GM21717 (cell line): ENCODE results near the gene NEUROD2.

Experiments used
- ATAC-seq: cut with Tn5 transposase; IDR thresholded peaks from one replicate; pipeline ENCODE4 v1.9.1; 2021; ENCODE audit warnings: mild to moderate bottlenecking, moderate library complexity; ENCODE audit not compliant: unreplicated experiment

The NEUROD2 gene

DNA sequence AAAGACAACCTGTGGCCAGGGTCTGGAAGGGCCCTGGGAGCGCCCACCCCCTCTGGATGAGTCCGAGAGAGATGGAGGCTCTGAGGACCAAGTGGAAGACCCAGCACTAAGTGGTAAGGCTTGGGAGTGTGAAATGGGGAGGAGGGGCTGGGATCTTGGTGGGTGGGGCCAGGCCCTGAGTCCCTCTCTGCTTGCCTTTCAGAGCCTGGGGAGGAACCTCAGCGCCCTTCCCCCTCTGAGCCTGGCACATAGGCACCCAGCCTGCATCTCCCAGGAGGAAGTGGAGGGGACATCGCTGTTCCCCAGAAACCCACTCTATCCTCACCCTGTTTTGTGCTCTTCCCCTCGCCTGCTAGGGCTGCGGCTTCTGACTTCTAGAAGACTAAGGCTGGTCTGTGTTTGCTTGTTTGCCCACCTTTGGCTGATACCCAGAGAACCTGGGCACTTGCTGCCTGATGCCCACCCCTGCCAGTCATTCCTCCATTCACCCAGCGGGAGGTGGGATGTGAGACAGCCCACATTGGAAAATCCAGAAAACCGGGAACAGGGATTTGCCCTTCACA lies 28.0 kb upstream of the NEUROD2 start:
- no peak for ATAC-seq

DNA sequence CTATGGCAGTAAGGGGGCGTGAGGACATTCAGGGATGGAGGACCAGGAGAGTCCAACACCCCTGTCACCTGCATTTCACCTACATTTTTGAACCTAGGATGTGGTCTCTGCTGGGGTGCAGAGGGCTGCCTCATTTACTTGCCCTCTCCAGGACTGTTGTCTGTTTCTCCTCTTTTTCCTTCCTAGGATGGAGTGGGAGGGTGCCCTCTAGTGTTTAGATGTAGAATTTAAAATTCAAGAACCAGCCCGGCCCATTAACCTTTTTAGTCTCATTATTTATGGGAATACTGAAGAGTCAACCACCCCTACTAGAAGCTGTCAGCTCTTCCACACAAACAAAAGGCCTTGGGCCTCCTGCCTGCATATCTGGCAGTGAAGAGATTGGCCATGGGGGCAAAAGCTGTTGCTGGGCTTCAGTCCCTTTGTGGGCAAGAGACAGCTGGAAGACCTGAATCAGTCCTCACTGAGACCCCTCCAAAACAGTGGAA lies 26.7 kb upstream of the NEUROD2 start:
- ATAC-seq = no peak

DNA sequence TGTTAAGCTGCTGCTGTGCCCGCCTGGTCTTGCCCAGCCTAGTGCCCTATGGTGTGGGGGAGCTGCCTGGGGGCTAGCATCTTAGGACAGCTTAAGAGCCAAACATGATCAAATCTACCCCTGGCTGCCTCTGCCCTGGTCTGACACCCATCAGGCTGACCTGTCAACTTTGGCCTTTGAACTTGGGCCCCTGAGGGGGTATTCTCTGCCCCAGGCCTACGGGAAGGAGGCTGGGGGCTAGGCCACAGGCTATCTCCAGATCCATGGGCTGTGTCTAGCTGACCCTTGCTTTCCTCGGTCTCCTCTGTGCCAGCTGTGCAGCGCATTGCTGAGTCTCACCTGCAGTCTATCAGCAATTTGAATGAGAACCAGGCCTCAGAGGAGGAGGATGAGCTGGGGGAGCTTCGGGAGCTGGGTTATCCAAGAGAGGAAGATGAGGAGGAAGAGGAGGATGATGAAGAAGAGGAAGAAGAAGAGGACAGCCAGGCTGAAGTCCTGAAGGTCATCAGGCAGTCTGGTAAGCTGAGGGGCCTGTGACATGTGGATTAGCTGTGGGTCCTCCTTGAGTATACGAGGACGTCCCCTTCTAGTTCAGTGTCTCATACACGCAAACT lies 26.0 kb upstream of the NEUROD2 start:
- ATAC-seq = no peak

DNA sequence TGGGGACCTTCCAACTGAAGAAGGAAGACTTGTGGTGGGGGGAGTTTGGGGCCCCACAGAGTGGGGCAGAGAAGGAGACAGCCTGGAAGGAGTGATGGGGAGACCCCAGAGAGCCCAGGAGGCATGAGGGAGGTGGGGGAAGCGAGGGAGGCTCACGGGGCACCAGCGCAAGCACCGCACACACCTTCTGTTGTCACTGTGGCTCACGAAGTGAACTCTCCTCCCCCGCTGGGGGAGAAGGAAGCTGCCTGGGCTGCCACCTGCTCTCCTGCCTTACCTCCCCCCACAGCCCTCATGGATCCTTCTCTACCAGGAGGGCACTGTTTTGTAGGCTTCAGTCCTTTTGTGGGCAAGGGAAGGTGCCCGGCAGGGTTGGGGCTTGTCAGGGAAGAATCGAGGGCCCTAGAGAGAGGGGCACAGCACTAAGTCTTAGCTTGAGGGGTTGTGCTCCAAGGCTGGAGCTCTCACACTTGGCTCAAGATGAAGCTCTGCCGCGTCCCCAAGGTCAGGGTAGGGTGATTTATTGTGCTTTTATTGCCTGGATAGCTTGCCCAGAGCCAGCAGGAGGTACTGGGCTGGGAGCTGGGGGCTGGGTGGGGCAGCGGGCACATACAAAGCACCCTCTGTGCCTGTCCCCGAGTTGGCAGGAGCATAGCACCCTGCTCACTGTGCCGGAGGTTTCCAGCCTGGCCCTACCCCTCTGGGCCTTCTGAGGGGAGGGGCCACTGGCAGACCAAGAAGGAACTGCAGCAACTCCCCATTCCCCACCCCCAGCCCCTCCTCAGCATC lies 24.6 kb upstream of the NEUROD2 start:
- no peak for ATAC-seq

DNA sequence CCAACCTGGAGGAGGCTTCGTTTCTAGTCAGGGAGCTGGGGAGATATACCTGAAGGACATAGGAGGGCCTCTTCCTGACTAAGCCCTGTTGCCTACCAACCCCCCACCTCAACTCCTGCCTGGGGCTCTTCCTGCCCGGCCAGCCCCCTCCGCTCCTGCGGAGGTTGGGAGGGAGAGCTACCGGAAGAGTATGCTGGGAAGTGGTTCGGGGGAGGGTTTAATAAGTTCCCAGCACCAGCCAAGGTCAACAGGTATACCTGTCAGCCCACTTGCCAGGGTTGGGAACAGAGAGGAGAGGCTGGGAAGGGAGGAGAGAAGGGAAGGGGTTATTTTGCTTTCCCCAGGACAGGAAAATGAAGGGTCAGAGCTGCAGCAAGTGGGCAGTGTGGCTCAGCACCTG lies 23.7 kb upstream of the NEUROD2 start:
- no peak for ATAC-seq

DNA sequence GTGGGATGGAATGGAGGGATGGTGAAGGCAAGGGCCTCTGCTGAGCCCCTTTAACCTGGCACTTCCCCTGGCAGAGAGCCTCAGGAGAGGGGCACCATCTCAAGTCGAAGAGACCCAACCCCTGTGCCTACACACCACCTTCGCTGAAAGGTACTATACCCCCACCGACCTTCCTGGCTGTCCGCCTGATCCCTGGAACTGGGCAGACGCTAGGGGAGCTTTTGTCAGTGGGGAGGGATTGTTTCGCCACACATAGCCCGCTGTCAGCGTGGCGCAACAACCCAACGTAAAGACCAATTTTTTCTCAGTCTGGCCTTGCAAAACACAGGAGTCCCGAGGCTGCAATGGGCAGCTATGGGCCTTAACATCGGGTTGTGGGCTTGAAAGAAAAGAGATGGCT lies 22.2 kb upstream of the NEUROD2 start:
- no peak for ATAC-seq

DNA sequence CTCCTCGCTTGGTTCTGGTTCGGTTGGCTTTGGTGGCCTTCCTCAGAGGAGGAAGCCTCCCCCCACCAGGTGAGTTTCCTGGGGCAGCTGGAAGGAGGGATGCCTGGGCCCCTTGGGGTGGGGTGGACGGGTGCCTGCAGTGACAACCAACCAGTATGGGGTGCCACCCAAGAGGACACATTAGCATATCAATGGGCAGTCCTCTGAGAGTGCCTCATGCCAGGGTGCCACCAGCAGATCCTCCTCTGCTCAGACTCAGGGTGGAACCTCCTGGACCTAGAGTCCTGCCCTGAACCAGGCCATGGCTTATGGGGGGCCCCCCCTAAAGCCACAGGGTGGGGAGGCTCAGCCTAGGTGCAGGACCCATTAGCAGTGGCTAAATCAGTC lies 21.8 kb upstream of the NEUROD2 start:
- no peak for ATAC-seq

DNA sequence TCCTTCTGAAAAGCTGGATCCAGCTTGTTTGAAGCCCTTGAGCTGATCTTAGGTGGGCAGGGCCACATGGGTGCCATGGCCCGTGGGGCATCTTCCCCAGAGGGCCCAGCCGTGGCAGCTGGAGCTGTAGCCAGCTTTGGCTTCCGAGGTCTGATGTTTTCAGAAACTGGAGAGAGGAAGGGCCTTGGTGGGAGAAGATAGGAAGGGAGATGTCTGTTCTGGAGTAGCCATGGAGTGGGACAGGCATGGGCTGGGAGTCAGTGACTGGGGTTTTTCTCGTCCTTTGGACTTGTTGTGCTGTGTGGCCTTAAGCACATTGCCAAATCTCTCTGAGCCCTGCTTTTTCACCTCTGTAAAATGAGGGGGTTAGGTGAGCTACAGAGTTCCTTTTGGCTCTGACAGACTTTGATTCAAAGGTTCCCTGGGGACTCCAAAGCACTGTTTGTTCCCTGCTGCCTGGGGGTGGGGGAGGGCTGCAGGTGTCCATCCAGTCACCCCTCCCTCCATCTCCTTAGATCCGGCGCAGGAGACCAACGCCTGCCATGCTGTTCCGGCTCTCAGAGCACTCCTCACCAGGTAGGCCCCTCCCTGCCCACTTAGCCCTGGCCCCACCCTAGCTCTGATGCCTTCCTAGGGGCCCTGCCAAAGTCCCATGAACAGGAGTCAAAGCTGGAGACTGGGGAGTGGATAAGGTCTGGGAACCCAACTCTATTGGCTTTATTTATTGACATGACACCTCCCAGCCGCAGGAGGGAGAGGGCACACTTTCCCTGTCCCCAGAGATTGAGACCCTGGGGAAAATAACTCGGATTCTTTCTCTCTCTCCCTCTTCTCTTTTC lies 21.2 kb upstream of the NEUROD2 start:
- no peak for ATAC-seq

DNA sequence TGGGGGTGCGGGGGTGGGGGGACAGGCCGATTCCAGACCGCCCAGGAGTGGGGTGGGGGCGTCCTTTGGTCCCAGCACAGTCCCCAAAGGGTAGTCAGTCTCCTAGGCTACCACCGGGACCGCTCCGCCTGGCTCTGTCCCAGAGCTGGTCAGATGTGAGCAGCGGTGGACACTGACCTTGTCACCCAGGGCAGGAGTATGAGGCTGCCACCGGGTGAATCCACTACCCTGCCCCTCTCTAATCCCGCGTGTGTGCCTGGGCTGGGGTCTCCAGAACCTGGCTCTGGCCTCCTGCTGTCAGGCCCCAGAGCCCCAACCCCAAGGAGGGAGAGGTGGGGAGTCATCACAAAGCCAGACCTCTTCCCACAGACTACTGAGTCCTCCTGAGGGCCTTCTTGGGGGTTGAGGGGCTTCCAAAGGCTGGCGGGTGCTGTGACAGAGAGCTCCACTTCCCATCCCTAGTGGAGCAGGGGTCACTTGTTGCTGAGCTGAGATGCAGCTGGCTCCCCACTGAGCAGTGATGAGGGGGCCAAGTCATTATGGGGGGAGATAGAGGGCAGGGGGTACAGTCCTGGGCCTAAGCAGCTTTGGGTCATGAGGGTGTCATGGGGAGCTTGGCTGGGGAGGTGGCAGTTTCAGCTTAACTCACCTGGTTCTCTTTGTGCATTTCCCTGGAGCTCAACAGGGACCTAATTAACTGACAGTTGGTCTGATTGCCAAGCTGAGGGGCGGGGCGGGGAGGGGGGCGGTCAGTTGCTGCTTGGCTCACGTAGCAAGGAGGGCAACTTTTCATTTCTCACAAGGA lies 20.2 kb upstream of the NEUROD2 start:
- no peak for ATAC-seq

DNA sequence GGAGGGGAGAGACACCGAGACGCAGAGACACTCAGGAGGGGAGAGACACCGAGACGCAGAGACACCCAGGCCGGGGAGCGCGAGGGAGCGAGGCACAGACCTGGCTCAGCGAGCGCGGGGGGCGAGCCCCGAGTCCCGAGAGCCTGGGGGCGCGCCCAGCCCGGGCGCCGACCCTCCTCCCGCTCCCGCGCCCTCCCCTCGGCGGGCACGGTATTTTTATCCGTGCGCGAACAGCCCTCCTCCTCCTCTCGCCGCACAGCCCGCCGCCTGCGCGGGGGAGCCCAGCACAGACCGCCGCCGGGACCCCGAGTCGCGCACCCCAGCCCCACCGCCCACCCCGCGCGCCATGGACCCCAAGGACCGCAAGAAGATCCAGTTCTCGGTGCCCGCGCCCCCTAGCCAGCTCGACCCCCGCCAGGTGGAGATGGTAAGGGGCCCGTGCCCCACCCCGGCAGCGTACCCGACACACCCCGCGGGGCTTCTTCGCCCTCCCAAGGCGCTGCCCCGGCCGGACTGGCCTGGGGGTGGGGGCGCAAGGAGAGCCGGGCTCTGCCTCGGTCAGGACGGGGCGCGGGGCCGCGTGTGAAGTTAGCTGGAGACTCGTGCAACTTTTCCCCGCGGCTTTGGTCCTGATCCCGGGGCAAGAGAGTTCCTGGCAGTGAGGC lies 19.5 kb upstream of the NEUROD2 start:
- ATAC-seq = no peak

DNA sequence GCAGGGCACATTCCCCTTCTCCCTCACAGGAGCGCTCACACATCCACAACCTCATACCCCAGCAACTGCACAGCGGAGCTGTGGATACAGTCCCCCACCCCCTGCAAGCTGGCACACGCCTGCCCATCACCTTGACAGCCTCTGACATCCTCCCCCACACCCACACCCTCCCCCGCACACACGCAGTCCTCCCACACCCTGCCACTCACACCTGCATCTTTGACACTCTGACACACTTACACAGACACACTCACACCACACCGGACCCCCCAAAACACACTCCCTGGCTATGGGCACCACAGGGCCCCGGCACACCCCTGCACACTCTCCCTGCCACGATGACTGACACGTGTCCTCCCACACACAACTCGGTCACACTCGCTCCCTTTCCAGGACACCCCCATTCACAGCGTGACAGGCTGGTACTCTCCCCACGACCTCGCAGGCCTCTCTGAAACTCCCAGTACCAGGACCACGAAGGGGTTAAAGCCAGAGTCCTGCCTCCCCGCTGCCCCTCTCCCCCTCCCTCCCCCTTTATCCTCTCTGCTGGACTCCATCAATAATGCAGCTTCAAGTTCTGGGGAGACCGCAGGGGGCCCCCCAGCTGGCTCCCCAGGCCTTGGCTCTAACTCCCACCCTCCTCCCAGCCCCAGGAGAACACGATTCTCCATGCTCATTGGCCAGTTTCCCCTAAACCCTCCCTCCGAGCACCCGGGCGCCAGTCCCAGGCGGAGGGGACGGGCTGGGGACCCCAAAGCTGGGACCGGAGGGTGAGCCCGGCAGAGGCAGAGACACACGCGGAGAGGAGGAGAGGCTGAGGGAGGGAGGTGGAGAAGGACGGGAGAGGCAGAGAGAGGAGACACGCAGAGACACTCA lies 18.7 kb upstream of the NEUROD2 start, which contains the start of gene PPP1R1B:
PPP1R1B (plus strand) TSS at position 782 of the 876 bp plus-strand sequence. CDS start 441 bp downstream, outside the sequence.
- ATAC-seq = no peak

DNA sequence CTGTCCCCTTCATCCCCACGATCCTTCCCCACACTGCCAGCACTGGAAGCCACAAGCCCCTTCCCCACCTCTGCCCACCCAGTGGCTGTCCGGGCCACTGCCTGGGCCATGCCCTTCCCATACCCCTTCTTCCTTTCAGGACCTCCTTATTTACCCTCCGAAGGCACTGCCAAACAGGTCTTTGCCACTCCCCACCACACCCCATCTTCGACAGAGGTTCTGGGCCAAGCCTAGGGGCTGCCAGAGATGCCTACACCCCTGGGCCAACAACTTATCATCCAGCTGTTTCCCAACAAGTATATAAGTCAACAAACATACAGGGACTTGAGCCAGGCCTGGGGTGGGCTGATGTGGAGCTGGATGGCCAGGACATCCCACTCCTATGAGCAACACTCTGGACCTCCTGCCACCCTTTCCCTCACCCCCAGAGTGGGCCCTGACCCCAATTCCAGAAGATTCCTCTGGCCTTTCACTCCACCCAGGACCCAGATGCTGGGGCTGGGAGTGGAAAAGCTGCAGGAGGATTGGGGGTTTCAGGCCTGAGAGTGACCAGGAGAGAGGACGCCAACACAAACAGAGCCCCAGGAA lies 17.6 kb upstream of the NEUROD2 start:
- no peak for ATAC-seq

DNA sequence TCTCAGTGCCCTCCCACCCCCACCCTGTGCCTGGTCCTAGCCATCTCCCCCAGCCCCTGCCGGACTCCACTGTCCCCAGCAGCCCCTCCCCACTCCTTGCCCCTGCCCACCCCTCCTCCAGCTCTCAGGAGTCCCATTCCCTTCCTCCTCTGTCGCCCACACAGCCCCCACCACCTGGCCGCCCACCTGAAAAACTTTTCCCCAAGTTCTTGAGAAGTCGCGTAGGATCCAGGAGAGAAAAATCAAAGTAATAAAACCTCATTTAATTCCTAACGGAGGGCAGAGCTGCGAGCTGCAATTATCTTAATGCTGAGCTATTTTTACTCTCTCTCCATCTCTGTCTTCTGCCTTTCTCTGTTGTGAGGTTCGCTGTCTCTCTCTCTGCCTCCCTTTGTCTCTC lies 16.6 kb upstream of the NEUROD2 start:
- no peak for ATAC-seq

DNA sequence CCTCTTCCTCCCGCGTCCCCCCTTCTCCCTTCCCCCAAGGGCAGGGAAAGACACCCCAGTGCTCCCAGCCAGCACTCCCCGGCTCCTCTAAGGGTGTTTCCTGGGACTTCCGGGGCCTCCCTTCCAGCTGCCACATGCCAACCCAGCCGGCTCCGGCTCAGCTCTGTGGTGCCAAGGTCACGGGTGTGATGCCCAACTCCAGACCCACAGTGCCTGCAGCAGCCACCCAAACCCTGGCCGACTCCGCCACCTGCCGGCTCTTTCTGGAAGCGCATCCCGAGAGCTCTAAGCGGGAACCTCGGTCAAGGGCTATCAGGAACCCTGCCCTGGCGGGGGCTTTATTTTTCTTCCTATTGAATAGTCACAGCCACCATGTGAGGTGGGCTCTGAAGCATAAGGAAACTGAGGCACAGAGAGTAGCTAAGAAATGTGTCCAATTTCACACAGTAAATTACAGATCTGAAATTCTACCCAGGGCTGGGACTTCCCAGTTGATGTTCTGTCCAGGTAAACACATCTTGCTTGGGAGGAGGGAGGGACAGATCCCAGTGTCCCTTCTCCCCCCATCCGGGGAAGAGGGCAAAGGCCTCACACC lies 15.7 kb upstream of the NEUROD2 start:
- ATAC-seq = no peak

DNA sequence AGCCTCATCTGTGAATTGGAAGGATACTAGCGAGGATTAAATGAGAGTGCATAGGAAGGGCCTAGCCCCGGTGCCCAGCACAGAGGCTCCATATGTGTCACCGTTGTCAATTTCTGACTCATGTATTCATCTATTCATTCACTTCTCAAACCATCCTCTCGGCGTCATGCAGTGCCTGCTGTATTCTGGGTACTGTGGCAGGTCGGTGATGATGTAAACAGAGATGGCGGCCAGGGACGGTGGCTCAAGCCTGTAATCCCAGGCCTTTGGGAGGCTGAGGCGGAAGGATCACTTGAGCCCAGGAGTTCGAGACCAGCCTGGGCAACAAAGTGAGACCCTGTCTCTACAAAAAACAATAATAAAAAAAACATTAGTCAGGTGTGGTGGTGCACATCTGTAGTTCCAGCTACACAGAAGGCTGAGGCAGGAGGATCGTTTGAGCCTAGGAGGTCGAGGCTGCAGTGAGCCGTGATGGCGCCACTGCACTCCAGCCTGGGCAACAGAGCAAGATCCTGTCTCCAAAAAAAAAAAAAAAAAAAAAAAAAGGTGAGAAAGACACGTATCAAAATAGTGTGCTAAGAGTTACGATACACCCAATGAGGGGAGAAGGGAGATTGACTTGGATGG lies 14.8 kb upstream of the NEUROD2 start:
- no peak for ATAC-seq

DNA sequence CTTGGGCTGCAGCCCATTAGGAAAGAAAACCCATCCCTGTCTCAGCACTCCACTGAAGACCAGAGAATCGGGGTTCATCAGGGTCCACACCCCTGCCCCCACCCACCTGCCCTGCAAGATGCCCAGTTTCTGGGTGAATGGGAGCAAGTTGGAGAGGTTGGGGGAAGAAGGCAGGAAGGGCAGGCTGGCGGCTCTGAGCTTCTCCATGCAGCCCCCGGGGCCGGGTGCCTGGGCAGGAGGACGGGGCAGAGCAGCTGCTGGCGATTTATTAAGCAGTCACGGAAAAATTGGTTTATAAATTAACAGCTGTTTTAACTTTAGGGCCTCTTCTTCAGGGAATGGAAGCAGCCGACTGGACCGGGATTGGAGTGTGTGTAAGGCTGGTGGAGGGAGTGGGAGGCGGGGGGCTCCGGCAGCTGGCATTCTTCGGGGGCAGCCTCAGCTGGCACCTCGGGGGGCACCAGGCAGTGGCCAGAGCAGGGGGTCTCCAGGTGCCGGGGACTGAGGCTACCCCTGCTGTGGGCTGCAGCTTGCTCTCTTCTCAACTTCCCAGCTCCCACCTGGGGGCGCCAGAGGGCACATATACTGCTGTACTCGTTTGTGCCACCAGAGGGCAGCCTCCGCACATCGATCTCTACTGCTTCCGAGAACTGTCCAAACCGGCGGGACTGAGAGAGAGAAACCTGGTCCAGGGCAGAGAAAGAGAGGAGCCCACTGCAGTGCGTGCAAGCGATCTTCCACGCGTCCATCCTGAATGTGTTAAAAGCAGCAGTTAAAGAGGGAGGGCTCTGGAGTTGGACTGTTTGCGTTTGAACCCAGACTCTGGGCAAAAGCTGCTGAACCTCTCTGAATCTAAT lies 14.0 kb upstream of the NEUROD2 start:
- peak; percentile 61 for ATAC-seq

DNA sequence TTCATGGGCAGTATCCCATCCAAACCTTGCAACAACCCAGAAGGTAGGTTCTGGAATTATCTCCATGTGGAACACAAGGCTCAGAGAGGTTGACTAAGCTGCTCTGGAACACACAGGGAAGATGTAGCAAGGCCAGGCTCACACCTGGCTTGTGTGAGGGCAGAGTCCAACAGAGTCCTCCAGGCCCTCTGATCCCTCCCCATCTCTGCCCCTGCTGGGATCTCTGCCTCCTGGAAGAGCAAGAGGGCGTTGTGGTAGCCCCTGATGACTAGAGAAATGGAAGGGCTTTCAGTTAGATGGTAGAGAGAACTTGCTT lies 12.0 kb upstream of the NEUROD2 start:
- no peak for ATAC-seq
